Measurements from ENCODE around the gene SRMS.

DNA sequence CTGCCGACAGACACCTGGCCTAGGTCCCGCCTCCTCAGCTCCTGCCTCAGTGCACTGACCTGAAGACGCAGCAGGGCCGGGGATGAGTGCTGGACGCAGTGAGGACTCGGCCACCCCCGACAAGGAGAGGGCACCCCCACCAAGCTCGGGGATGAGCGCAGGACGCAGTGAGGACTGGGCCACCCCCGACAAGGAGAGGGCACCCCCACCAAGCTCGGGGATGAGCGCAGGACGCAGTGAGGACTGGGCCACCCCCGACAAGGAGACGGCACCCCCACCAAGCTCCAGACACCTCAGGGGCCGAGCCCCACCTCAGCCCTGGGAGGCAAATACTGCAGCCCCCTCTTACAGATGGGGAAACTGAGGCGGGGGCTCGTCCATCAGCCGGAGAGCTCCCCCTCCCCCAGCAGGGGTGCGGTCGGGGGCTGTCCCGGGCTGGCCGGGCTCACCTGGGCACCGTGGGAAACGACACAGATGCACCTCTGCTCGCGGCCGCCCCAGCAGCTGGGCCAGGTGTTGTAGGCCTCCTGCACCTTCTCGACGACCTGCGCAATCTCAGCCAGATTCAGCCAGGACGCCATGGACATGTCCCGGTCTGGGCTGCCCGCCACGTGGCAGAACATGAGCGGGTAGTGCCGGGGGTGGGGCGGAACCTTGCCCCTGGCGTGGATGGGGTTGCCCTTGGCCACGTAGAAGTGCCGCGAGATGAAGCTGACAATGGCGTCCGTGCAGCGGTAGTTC lies 19.0 kb upstream of the SRMS start:
- TF ChIP-seq, protein P1, sequence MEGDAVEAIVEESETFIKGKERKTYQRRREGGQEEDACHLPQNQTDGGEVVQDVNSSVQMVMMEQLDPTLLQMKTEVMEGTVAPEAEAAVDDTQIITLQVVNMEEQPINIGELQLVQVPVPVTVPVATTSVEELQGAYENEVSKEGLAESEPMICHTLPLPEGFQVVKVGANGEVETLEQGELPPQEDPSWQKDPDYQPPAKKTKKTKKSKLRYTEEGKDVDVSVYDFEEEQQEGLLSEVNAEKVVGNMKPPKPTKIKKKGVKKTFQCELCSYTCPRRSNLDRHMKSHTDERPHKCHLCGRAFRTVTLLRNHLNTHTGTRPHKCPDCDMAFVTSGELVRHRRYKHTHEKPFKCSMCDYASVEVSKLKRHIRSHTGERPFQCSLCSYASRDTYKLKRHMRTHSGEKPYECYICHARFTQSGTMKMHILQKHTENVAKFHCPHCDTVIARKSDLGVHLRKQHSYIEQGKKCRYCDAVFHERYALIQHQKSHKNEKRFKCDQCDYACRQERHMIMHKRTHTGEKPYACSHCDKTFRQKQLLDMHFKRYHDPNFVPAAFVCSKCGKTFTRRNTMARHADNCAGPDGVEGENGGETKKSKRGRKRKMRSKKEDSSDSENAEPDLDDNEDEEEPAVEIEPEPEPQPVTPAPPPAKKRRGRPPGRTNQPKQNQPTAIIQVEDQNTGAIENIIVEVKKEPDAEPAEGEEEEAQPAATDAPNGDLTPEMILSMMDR (IDR thresholded peaks at IDR 0.05): no peak
- no peak for TF ChIP-seq POLR2A (IDR thresholded peaks at IDR 0.05)

All from heart left ventricle (tissue), 13 donors.